Thyroid gland (tissue), 4 donors: ENCODE measurements around the gene RASGRP3.

Experiments
- POLR2A ChIP-seq, 2 donors: fragments of 450-650 bp; IDR thresholded peaks; one replicate each; pipeline ENCODE4 v1.6.1; 2017; ENCODE audit warnings: antibody characterized with exemption in 2 of 2, mild to moderate bottlenecking in 2 of 2, moderate library complexity in 1 of 2
- TF ChIP-seq, protein P1 (sequence below), 6 experiments: fragments of 200-600 bp in 3 of 6; fragments of 450-650 bp in 3 of 6; sonication (generic) in 3 of 6; IDR thresholded peaks; one replicate each; pipeline ENCODE4 v1.5.1; 2016 to 2019; ENCODE audit warnings: antibody characterized with exemption in 6 of 6, mild to moderate bottlenecking in 2 of 6, inconsistent platforms in 1 of 6, moderate library complexity in 1 of 6

- TF ChIP-seq, protein P1, sequence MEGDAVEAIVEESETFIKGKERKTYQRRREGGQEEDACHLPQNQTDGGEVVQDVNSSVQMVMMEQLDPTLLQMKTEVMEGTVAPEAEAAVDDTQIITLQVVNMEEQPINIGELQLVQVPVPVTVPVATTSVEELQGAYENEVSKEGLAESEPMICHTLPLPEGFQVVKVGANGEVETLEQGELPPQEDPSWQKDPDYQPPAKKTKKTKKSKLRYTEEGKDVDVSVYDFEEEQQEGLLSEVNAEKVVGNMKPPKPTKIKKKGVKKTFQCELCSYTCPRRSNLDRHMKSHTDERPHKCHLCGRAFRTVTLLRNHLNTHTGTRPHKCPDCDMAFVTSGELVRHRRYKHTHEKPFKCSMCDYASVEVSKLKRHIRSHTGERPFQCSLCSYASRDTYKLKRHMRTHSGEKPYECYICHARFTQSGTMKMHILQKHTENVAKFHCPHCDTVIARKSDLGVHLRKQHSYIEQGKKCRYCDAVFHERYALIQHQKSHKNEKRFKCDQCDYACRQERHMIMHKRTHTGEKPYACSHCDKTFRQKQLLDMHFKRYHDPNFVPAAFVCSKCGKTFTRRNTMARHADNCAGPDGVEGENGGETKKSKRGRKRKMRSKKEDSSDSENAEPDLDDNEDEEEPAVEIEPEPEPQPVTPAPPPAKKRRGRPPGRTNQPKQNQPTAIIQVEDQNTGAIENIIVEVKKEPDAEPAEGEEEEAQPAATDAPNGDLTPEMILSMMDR (IDR thresholded peaks at IDR 0.05), result peak; percentile 61 to 91 (median 80)
- TF ChIP-seq POLR2A (IDR thresholded peaks at IDR 0.05), result no peak
Measured at GRCh38 chr2:33583194-33583938, 106.9 kb downstream of the RASGRP3 start.
